ENCODE data around the gene WNT3.

- TF ChIP-seq, protein P1, sequence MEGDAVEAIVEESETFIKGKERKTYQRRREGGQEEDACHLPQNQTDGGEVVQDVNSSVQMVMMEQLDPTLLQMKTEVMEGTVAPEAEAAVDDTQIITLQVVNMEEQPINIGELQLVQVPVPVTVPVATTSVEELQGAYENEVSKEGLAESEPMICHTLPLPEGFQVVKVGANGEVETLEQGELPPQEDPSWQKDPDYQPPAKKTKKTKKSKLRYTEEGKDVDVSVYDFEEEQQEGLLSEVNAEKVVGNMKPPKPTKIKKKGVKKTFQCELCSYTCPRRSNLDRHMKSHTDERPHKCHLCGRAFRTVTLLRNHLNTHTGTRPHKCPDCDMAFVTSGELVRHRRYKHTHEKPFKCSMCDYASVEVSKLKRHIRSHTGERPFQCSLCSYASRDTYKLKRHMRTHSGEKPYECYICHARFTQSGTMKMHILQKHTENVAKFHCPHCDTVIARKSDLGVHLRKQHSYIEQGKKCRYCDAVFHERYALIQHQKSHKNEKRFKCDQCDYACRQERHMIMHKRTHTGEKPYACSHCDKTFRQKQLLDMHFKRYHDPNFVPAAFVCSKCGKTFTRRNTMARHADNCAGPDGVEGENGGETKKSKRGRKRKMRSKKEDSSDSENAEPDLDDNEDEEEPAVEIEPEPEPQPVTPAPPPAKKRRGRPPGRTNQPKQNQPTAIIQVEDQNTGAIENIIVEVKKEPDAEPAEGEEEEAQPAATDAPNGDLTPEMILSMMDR (IDR thresholded peaks at IDR 0.05): no peak
- TF ChIP-seq POLR2A (IDR thresholded peaks at IDR 0.05): no peak
Observed at GRCh38 chr17:46848534-46848933, 30.0 kb upstream of the WNT3 start.

Data from heart left ventricle (tissue), 13 donors.